Tracheal epithelial cell (primary cell): ENCODE measurements around the gene RUSF1. TPM values are rescaled to one million over a fixed set of nuclear protein-coding genes. Genes with fewer than 3 reads are reported as not detected.

Source experiments
- total RNA-seq: library from RNA; depleted of rRNA; stranded (reverse); fragments of >200 nt; gene quantifications from 2 replicates; pipeline ENCODE4 v1.2.1, GENCODE V29; 2014

RUSF1 gene
- total RNA-seq: 32.5 and 34.7 TPM in 2 replicates

DNA sequence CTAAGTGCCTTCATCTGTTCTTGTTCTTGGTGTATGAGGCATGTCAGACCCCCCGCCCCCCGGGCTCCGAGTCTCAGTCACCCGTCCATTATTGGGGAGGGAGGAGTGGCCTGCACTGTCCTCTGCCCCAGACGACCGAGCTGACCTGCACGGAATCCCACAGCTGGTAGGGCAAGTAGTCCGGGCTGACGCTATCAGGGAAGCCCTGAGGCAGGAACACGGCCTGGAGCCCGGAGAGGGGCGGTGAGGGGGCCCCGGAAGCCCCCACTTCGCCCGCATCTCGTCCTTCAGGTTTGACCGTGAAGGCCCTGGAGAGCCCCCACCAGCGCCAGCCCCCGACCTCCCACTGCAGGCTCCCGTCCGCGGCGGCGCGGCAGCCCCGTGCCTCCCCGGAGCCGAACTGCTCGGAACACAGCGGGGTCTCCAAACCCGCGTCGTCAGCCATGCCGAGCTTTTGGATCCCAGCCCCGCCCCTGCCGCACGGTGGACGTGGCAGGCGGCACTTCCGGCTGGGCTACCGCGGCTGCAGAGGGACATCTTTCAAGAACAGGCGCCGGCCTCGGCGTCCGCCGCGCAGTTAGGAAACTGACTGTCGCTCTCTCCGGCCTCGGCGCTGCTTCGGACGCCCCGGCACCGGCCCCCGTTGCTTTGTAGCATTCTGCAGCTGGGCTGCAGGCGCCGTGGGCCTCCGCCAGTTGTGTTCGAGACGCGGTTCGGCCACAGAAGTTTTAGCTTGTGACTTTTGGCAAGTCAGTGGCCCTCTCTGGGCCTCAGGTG, at the start of gene RUSF1:
Gene RUSF1 (minus strand): TSS at position 463 of the 777 bp plus-strand sequence. CDS start 18 bp downstream, at position 445.

DNA sequence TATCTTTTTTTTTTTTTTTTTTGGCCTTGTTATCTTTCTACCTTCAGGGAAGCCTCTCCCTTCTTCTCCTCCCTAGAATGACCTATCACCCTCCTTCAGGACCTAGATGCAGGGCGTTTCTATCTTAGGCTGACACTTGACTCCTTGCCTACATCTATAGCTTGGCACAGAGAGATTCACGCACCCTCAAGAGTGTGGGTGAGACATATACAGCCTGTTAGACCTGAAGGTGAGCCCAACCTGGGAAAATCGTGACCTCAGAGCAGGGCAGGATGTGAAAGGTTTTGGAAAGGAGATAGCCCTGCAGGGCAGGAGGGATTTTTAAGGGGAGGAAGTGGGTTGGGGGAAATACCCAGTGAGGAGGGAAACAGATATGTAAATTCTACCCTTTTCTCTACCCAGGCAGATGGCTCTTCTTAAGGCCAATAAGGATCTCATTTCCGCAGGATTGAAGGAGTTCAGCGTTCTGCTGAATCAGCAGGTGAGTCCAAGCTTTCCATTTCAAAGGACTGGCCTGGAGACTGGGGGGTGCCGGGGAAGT, 19.6 kb upstream of the RUSF1 start, which contains the start of gene AHSP:
Gene AHSP (plus strand): TSS at position 167 of the 541 bp plus-strand sequence. CDS start 240 bp downstream, at position 407.

DNA sequence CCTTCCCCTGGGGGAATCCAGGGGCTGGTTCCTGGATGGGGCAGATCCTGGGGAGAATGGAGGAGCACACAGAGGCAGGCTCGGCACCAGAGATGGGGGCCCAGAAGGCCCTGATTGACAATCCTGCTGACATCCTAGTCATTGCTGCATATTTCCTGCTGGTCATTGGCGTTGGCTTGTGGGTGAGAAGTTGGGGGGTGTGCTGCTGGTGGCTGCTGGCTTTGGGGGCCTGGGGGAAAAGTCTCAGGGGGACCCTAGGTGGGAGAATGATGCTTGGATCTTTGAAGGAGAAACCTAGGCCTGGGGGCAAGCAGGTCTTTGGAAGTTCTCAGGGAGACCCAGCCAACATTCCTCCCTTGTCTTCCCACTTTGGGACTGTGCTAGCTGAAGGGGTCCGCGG, 25.1 kb downstream of the RUSF1 start, which contains the start of gene SLC5A2:
Gene SLC5A2 (plus strand): TSS at position 43 of the 400 bp plus-strand sequence. CDS start 14 bp downstream, at position 57.

DNA sequence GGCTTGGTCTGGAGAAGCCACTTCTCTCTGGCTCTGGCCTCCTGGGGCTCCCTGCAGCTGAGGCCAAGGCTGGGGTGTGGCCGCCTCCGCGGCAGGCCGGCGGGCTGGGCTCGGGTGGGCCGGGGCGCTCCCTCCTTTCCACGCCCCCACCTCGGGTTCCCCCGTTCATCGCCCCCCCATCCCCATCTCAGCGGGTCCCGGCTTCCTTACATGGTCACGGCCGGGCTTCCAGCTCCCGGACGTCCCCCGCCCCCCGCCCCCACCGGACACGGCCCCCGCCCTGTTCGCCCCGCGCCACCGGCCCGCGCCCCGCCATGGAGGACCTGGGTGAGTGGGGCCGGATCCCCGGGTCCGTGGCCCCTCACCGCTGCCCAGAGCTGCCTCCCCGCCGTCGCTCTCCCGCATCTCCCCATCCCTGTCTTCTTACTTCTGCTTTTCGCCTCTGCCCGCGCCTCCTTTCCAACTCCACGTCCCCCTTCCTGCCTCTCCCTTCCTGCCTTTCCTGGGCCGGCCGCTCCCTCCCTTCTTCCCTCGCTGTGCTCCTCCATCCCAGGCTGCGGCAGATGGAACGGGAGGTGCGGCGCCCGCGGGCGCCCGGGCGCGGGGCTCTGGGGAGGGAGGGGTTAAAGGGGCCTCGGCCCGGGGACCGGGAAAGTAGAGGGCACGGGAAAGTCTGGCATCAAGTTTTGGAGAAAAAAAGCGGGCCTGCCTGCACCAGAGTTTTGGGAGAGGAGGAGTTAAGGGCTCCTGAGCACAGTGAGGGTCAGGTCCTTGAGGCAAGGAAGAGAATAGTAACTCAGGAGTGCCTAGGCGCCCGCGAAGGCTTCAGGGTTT, 36.1 kb downstream of the RUSF1 start, which contains the start of gene TGFB1I1:
Gene TGFB1I1 (plus strand): TSS at position 278 of the 834 bp plus-strand sequence. CDS start 37 bp downstream, at position 315.

DNA sequence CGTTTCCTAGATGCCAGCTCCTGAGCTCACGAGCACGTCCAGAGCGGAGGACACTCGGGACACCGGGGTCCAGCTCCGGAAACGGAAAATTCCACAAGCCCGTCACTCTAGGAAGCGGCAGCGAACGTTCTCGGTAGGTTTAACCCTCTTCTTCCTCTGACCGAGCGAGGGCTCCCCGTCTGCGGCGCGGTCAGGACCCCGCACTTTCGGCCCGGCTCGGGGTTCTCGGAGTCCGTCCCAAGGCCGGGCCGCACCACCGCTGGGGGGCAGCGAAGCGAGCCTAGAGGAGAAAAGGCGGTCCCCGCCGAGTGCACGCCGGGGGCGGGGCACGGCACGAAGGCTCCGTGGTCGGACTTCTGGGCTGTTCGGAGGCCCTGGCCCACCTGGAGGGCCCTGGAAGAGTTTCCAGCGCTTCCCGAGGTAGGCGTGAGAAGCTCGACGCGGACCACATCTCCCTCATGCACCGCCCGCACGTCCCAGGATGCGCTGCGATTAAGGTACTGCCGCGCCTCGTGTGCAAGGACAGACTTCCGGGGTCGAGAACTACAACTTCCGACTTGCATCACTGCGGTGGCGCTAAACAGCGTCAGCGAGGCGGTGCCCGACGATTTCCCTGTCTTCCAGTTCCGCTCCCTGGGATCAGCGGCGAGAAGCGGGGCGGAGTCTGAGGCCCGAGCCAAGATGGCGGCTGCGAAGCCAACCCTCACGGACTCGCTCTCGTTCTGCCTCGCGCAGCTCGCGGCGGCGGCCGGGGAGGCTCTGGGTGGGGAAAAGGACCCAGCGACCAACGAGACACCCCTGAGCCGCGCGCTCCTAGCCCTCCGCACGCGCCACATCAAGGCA, 49.1 kb downstream of the RUSF1 start, which contains the start of gene ARMC5:
Gene ARMC5 (plus strand): TSS at position 658 of the 843 bp plus-strand sequence. CDS start 24 bp downstream, at position 682.

Other genes starting within 250 kb of the RUSF1 start
- under 0.01 TPM in 1 of 2 replicates, not detected in the other for gene ITGAM, start 248.4 kb downstream of the RUSF1 start, total RNA-seq
- gene ITGAX, start 153.2 kb downstream of the RUSF1 start, total RNA-seq: not detected in 2 replicates
- not detected in 2 replicates for gene ITGAD, start 115.1 kb downstream of the RUSF1 start, total RNA-seq
- not detected in 2 replicates for gene COX6A2, start 80.0 kb downstream of the RUSF1 start, total RNA-seq
- gene ZNF843, start 65.6 kb downstream of the RUSF1 start, total RNA-seq: 0.24 TPM in 1 of 2 replicates, not detected in the other
- gene ARMC5, start 48.9 kb downstream of the RUSF1 start, total RNA-seq: 8.0 and 8.3 TPM in 2 replicates
- 3.4 and 19.3 TPM in 2 replicates for gene TGFB1I1, start 36.2 kb downstream of the RUSF1 start, total RNA-seq
- 0.24 and 0.64 TPM in 2 replicates for gene SLC5A2, start 25.3 kb downstream of the RUSF1 start, total RNA-seq
- not detected in 2 replicates for gene AHSP, start 19.5 kb upstream of the RUSF1 start, total RNA-seq